NB4 (cell line): Measurements from ENCODE around the gene BROX.

ENCODE experiments used
- DNase-seq: peaks from one replicate; pipeline ENCODE4 v3.0.0; 2010; ENCODE audit warnings: low read depth
- H3K4me3 ChIP-seq: one replicate; pipeline ENCODE4 v1.5.1; 2011; ENCODE audit warnings: mild to moderate bottlenecking, low read depth, low read length, moderate library complexity
- CTCF ChIP-seq: IDR thresholded peaks from one replicate; pipeline ENCODE4 v1.5.1; 2012; ENCODE audit warnings: low read depth, low read length
- MAX ChIP-seq: IDR thresholded peaks from 2 replicates; pipeline ENCODE4 v1.6.1; 2011; ENCODE audit warnings: low read depth, low read length
- MYC ChIP-seq: IDR thresholded peaks from 2 replicates; pipeline ENCODE4 v1.6.1; 2011; ENCODE audit warnings: low read depth, low read length
- POLR2A ChIP-seq: IDR thresholded peaks from 2 replicates; pipeline ENCODE4 v1.6.1; 2011; ENCODE audit warnings: mild to moderate bottlenecking; ENCODE audit not compliant: insufficient read length; ENCODE audit errors: extremely low read depth

The BROX gene

GRCh38 chr1:222706815-222707214 lies 5.5 kb upstream of the BROX start:
- no peak for DNase-seq
- no peak overlapping the region for H3K4me3 ChIP-seq
- TF ChIP-seq MYC (no peak), MAX (no peak), POLR2A (no peak), CTCF (no peak)

- no peak for DNase-seq
- TF ChIP-seq MAX: no peak
- peak overlapping the region; percentile 3 for H3K4me3 ChIP-seq
Observed at GRCh38 chr1:222709700-222710153, 2.6 kb upstream of the BROX start.

DNA sequence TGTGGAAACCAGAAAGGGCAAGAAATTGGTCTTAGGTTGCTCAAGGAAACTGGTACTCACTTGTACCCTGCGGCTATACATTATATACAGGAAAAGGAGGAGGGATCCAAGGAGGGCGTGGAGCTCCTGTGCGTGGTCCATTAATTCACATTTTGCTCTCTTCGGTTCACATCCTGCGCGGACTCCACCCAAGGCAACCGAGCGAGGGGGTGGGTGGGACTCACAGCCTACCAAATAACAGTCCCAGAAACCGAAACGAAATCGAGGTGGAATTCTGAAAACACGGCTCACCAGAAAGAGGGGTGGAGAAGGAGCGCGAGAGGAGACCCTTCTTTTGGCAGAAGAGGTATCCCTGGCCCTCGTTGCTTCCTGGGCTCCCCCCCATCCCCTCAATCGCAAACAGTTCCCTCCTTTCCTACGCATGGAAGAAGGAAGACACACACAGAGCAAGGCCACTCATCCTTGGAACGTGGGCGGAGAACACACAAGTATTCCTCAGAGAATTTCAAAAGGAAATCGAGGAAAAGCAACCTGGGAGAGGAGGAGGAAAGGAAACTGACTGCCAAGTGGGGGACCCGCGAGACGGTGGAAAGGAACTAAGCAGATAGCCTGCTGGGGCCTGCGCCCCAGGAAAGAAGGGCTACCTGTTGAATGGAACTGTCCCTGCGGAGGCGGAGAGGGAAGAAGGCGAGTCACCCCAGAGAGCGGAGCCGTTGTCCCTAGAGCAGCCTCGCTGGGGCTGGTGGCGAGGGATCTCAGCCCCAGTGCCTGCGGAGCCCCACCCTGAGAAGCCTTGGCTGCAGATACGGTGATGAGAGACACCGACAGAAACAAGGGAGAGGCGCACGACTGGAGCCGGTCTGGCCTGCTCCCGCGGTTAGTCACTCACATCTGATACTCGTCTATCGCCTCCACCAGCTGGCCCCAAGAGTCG lies 778 bp upstream of the BROX start:
- DNase-seq: peak; percentile 76
- H3K4me3 ChIP-seq: peak overlapping the region; percentile 95
- TF ChIP-seq MYC: no peak

DNA sequence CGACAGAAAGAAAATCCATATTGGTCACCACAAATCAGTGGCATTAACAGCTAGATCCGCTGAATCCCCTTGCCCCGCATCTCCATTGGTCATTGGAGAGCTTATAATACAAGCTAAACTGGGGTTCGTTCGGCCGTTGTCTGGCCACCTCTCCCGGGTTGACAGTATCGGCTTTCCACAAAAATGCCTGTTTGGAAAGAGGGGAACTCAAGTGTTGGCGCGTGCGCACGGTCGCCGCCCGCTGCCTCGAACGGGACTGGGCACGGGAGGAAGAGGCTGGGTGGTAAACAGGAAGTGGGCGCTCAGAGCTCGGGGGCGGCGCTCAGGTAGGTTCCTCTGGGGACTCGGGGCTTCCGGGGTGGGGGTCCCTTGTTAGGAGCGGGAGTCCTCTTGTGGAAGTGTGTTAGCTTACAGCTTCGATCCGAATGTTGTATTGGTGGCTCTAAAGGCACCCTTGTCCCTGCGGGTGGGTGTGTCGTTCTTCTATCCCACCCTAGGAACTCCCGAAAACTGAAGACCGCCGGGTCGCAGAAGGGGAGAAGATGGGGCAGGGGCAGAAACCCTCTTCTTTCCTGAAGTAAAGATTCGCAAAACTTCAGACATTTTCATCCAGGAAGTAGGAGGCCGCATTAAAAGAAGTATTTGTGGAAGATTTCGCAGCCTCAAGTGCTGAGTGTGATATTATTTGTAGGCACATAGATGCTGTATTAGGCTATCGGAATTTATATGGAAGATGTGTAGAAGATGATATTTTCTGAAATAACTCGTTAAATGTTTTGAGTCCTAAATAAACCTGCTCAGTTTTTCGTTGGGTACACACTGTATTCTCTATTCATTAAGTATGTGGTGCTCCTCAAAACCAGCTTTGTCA lies 962 bp downstream of the BROX start:
- TF ChIP-seq POLR2A: peak; percentile 62
- no peak for TF ChIP-seq CTCF
- peak; percentile 65 for TF ChIP-seq MAX
- peak; percentile 56; the same call in 1 of the 2 replicates for TF ChIP-seq MYC
- H3K4me3 ChIP-seq: peak overlapping the region; percentile 94
- peak; percentile 98 for DNase-seq

DNA sequence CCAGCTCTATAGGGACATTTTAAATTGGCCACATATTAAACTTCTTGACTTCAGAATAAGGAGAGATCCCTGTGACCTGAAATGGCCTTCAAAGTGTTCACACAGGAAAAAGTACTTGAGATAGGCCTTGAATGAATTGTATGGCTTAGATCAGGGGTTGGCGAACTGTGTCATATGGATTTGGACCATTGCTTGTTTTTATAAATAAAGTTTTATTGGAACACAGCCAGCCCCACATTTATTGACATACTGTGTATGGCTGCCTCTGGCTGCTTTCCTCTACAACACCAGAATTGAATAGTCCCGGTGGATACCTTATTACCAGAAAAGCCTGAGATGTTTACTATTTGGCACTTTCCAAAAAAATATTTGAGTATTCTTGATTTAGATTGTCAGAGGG lies 4.0 kb downstream of the BROX start:
- no peak overlapping the region for H3K4me3 ChIP-seq
- no peak for TF ChIP-seq CTCF
- TF ChIP-seq POLR2A: no peak
- TF ChIP-seq MAX: no peak
- no peak for DNase-seq

DNA sequence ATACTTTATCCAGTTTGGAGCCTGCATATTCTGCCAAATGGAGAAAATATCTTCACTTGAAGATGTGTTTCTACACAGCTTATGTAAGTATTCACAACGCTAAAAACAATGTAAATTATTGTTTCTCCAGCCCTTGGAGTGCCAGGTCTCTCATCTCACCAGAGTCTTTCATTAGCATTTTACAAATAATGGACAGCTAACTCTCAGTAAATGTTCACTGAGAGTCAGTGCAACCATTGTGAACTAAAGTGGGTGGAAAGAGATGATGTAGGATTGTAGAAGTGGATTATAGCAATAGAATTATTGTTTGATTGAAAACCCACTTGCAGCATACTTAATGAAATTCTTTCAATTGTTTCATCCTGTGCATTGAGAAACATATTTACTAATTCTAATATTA lies 16.4 kb downstream of the BROX start:
- TF ChIP-seq MYC (no peak), MAX (no peak), CTCF (no peak), POLR2A (no peak)
- H3K4me3 ChIP-seq: no peak overlapping the region
- DNase-seq: no peak
